Effector memory CD4-positive, alpha-beta T cell (primary cell): ENCODE measurements around the gene LRRC74B.

ENCODE experiments used
- DNase-seq, 3 donors: peaks; one replicate each; pipeline ENCODE4 v3.0.0-alpha.2; 2020
- H3K27ac ChIP-seq: 2 replicates; pipeline ENCODE4 v1.7.0; 2013; ENCODE audit warnings: mild to moderate bottlenecking, low read length, moderate library complexity; ENCODE audit not compliant: insufficient read depth, poor library complexity, severe bottlenecking
- H3K27me3 ChIP-seq: replicated peaks from 2 replicates; pipeline ENCODE4 v1.7.0; 2013; ENCODE audit warnings: mild to moderate bottlenecking, low read length; ENCODE audit not compliant: insufficient read depth, control insufficient read depth, poor library complexity, severe bottlenecking
- H3K36me3 ChIP-seq: 2 replicates; pipeline ENCODE4 v1.7.0; 2013; ENCODE audit warnings: mild to moderate bottlenecking, low read length, moderate library complexity; ENCODE audit not compliant: control insufficient read depth, insufficient read depth
- H3K4me1 ChIP-seq: 2 replicates; pipeline ENCODE4 v1.7.0; 2013; ENCODE audit warnings: low read length, mild to moderate bottlenecking; ENCODE audit not compliant: control insufficient read depth, insufficient read depth, poor library complexity, severe bottlenecking
- H3K4me3 ChIP-seq: 2 replicates; pipeline ENCODE4 v1.7.0; 2013; ENCODE audit warnings: low read length, low read depth, mild to moderate bottlenecking; ENCODE audit not compliant: insufficient read depth, poor library complexity, severe bottlenecking
- H3K9me3 ChIP-seq: 2 replicates; pipeline ENCODE4 v1.7.0; 2013; ENCODE audit warnings: mild to moderate bottlenecking, low read length, moderate library complexity; ENCODE audit not compliant: control insufficient read depth
- total RNA-seq, 3 donors: gene quantifications; one replicate each; lab custom pipeline; 2026; lab: John Stamatoyannopoulos, UW

The LRRC74B gene, protein sequence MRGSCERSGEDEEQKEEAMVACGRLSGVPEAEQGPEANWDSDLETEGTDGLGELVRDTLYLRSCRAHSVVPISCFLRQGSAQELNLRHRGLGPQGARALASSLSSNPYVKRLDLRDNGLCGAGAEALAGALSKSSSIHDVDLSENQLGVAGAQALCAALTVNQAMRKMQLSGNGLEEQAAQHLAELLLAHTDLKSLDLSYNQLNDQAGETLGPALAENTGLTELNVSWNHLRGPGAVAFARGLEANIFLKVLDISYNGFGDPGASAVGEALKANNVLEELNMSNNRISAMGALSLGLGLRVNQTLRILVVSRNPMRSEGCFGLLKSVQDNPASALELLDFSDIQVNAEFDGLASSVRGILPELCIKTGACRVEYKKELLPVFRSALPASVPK
- 0.09 to 0.19 (median 0.17) reads per million in 3 donors for total RNA-seq

DNA sequence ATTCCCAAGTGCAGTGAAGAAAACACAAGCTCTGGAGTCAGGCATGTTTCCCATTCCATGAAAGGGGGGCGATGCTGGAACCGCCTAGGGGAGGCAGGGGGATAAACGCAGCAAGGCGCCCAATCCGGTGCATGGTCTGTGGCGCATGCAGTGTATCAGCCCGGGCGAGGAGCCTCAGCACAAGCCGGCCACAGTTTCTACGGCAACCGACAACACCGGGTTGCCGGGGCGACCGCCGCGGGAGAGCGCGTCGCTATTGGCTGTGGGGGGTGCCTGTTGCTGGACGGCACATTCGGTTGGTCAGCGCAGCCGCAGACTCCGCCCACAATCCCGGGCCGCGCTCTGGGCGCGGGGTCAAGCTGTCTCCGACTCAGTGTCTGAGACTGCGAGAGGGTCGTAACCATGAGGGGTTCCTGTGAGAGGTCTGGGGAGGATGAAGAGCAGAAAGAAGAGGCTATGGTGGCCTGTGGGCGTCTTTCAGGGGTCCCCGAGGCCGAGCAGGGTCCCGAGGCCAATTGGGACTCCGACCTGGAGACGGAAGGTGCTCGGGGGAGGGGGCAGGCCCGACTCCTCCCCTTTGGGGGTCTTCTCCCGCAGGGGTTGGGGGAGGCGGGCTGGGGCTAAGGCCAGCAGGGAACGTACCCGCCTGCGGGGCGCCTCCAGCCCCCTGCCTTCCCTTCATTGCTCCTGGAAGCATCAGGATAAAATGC lies at the start of gene LRRC74B:
TSS of gene LRRC74B (plus strand) at position 362 of the 710 bp plus-strand sequence. CDS start at position 403, 41 bp downstream.
- DNase-seq, result peak; percentile 17 to 34 (median 18)
- Histone ChIP-seq H3K36me3 (no peaks in the 10 kb centered on the region), H3K9me3 (no peaks in the 10 kb centered on the region), H3K27ac (no peak within 1 kb of the TSS), H3K4me3 (no peak within 1 kb of the TSS), H3K4me1 (peaks cover 20% of the 10 kb centered on the region), H3K27me3 (no peaks in the 10 kb centered on the region)

DNA sequence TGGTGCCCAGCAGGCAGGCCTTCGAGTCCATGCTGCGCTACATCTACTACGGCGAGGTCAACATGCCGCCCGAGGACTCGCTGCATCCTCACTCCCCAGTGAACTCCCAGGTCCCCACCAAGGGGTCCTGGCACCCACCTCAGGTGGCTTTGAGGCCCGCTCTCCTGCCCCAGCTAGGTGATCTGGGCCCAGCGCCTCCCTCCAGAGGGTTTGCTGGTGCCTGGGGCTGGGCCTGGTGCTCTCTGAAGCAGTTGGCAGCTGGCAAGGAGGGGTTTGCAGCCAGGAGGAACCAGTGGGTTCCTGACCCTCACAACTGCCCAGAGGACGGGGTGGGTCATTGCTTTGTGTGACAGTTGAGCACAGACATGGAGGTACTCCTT lies 49.7 kb upstream of the LRRC74B start:
- no peak for DNase-seq

DNA sequence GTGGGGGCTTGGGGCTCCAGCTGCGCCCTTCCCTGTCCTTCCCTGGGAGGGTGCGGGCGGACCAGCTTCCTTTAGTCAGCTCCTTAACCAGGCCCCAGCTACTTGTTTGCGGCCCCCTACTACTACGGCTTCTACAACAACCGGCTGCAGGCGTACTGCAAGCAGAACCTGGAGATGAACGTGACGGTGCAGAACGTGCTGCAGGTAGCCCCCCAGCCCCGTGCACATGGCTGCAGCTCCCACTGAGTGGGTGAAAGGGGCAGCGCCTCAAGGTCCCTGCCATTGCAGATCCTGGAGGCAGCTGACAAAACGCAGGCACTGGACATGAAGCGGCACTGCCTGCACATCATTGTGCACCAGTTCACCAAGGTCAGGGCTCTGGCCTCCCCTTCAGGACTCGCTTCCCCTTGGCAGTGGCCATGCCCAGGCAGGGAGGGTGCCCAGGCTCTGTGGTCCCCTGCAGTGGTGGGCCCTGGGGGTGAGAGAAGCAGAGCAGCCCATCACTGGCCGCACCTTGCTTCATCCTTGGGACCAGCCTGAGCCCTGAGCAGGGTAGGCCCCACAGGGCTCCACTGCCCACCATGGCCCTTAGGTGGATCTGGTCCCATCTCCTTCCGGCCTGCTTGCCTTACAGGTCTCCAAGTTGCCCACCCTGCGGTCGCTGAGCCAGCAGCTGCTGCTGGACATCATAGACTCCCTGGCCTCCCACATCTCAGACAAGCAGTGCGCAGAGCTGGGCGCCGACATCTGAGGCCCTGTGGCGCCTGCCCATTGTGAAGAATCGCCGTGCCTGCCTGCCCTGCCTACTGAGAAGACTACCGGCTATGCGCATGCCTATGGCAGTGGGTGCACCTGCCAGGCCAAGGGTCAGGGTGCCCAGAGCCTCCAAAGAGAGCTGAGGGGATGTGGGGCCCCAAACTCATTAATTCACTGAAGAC lies 48.9 kb upstream of the LRRC74B start:
- H3K4me1 ChIP-seq, result peaks cover 18% of the 10 kb centered on the region
- no peaks in the 10 kb centered on the region for H3K9me3 ChIP-seq
- H3K27ac ChIP-seq, result no peak overlapping the region
- no peak overlapping the region for H3K4me3 ChIP-seq
- no peaks in the 10 kb centered on the region for H3K27me3 ChIP-seq
- H3K36me3 ChIP-seq, result peaks cover 41% of the 10 kb centered on the region
- no peak for DNase-seq

More for the DNA sequence above, 49.7 kb upstream of the LRRC74B start:
- H3K4me1 ChIP-seq, result peaks cover 17% of the 10 kb centered on the region
- H3K9me3 ChIP-seq, result no peaks in the 10 kb centered on the region
- H3K4me3 ChIP-seq, result no peak overlapping the region
- H3K36me3 ChIP-seq, result peaks cover 45% of the 10 kb centered on the region
- no peak overlapping the region for H3K27ac ChIP-seq
- H3K27me3 ChIP-seq, result no peaks in the 10 kb centered on the region

DNA sequence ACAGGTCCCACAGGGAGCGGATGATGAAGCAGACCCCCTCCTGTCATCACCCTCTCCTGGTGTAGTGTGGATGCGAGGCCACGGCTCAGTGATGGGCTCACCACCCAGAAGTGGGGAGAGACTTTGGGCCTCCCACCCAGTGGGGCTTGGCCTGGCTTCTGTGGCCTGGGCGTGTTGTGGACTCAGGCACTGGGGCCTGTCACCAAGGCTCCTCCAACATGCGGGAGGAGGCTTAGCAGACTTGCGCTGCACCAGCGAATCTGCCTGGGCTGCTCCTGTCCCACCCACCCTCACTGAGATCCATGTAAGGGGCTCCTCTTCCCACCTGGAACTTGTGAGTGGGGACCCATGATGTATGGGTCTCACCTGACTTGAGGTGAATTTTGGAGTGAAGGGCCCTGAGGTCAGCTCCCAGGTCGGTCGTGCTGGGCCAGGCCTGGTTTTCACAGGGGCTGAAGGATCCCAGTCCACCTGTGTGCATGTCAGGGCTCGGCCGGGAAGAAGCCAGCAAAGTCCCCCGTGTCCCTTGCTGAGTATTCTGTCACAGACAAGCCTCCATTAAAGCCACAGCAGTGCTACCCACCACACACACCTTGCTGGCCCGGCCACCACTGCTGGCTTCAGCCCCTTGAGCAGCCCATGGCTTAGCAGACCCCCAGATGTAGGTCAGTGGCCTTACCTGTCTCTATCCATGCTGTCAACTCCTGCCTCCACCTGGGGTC lies 48.0 kb upstream of the LRRC74B start:
- no peak overlapping the region for H3K4me3 ChIP-seq
- peaks cover 18% of the 10 kb centered on the region for H3K4me1 ChIP-seq
- DNase-seq, result no peak
- no peak overlapping the region for H3K27ac ChIP-seq
- H3K9me3 ChIP-seq, result no peaks in the 10 kb centered on the region
- H3K27me3 ChIP-seq, result no peaks in the 10 kb centered on the region
- peaks cover 33% of the 10 kb centered on the region for H3K36me3 ChIP-seq

DNA sequence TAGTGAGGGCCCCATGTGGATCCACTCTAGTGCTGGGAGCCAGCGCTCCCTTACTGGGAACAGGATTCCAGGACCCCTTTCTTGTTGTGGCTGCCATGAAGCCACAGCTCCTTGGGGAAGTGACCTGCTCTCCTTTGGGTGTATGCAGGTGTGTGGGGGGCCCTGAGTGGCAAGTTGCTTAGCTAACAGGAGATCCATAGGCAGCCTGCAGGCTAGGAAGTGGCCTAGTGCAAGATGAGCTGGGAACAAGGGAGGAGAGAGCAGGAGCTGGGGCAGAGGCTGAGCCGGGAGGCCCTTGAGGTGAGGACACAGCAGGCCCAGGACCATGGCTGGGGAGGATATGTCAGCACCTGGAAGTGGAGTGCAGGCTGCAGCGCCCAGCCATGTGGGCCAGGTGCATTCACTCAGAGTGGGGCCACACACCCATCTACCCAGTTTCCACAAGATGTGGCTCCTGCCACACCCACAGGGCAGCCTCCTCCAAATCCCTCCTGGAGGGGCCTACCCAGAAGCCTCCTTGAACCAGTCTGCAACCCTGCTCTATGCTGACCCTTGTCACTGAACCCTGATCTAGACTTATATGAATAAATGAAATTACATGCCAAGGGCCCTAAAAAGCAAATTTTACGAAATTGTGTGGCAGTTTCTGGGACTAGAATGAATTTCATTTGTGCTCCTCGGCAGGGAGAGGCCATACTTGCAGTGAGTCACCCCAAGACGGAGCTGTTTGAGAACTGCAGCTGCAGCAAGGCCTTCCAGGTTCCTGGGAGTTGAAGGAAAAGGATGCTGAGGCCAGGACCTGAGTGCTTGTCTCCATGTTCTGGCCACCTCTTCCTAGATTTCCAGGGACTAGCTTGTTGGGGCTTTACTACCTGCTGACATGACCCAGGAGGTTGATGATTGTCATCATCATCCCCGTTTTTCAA lies 47.1 kb upstream of the LRRC74B start:
- H3K27ac ChIP-seq, result no peak overlapping the region
- peaks cover 18% of the 10 kb centered on the region for H3K4me1 ChIP-seq
- H3K36me3 ChIP-seq, result peaks cover 28% of the 10 kb centered on the region
- DNase-seq, result no peak
- H3K27me3 ChIP-seq, result no peaks in the 10 kb centered on the region
- H3K9me3 ChIP-seq, result no peaks in the 10 kb centered on the region
- H3K4me3 ChIP-seq, result no peak overlapping the region

DNA sequence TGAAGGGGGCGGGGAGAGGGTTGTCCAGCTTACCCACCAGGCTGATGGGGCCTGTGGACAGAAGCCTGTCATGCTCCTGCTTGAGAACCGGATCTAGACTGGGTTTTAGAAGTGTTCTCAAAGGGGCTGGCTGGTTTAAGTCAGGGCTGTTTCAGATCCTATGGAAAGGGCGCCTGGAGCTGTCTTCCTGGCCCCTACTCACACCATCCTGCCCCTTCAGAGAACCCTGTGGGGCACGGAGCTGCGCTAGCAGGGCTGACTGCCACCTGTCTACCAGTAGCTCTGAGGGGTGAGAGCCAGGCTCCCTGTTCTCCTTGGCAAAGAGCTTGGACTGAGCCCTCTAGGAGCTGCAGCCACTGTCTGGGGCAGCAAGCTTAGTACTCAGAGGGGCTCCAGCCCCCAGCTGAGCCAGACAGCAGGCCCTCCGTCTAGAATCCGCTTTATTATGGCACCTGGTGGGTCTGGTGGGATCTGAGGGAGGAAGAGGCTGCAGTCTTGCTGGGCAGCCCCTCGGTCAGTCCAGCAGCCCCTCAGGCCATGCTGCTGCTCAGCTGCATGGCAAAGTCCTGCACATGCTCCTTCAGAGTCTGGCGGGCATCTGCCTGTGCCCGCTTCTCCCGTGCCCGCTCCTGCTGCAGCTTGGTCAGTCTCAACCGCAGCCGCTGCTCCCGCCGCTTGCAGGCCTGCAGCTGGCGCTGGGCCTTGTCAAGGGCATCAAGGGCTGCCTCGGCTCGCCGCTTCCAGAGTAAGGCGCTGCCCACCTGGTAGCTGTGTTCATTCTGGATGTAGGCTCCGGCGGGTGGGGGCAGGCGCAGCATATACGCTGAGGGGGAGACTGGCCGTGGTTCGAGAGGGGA lies 46.2 kb upstream of the LRRC74B start:
- H3K27ac ChIP-seq, result no peak overlapping the region
- peaks cover 28% of the 10 kb centered on the region for H3K36me3 ChIP-seq
- H3K4me3 ChIP-seq, result no peak overlapping the region
- peaks cover 18% of the 10 kb centered on the region for H3K4me1 ChIP-seq
- no peak for DNase-seq
- no peaks in the 10 kb centered on the region for H3K27me3 ChIP-seq
- H3K9me3 ChIP-seq, result no peaks in the 10 kb centered on the region

DNA sequence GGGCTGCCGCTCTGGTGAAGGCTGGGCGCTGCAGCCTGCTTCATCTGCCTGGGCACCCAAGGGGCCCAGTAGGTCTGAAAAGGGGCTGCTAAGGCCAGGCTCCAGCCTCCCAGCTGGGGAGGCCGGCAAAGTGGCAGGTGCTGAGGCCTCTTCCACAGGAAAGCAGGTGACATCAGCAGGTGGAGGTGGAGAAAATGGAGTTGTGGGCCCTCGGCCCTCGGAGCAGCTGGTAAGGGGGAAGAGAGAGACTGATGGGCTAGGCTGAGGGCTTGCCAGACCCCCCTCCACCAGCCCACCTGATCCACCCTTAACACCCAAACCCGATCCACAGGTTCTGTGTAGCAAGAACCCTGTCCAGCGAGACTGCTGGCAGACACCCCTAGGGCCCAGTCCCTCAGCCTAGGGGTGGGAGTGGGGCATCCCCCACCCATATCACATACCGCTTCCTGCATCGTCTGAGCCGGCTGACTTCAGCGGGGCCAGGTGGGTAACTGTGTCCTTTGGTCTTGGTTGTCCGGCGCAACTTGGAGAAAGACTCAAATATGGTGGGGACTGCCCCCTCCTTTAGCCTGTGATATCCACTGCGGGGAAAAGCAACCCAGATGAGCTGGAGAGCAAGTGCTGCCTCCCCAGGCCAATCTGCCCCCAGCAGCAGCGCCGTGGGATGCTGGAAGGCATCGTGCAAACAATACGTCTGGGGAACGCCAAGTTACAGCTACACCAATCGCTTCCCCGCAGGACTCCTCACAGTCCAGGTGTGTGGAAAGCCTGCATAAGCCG lies 45.3 kb upstream of the LRRC74B start:
- Histone ChIP-seq H3K27ac (peak overlapping the region; percentile 98), H3K4me1 (peaks cover 18% of the 10 kb centered on the region), H3K27me3 (no peaks in the 10 kb centered on the region), H3K9me3 (no peaks in the 10 kb centered on the region), H3K36me3 (peaks cover 28% of the 10 kb centered on the region), H3K4me3 (peak overlapping the region; percentile 88)
- DNase-seq, result no peak
